Kidney (tissue), 14 donors: ENCODE results near the gene ALK. TPM values are rescaled to one million over a fixed set of nuclear protein-coding genes. Genes with fewer than 3 reads are reported as not detected.

Experiments
- DNase-seq, 5 donors: peaks; one replicate each; pipeline ENCODE4 v3.0.0-alpha.2; 2013 to 2020
- FAIRE-seq: peaks from 2 replicates; lab custom pipeline; 2012; peaks lifted over from hg19 to GRCh38; lab: Jason Lieb, UNC
- H3K27ac ChIP-seq, 2 donors: one replicate each; pipeline ENCODE4 v1.7.0; 2013; ENCODE audit warnings: low read depth in 2 of 2, low read length in 2 of 2, inconsistent platforms in 1 of 2
- H3K27me3 ChIP-seq: one replicate; pipeline ENCODE4 v1.7.1; 2013; ENCODE audit warnings: low read length, inconsistent platforms; ENCODE audit not compliant: control insufficient read depth, insufficient read depth
- H3K36me3 ChIP-seq, 3 donors: one replicate each; pipeline versions ENCODE4 v1.7.0 to v1.7.1; 2013; ENCODE audit warnings: low read length in 3 of 3, control low read depth in 1 of 3, inconsistent platforms in 1 of 3; ENCODE audit not compliant: insufficient read depth in 3 of 3, control insufficient read depth in 2 of 3
- H3K4me1 ChIP-seq, 3 donors: one replicate each; pipeline versions ENCODE4 v1.7.0 to v1.7.1; 2013; ENCODE audit warnings: low read length in 3 of 3, inconsistent platforms in 1 of 3, low read depth in 1 of 3; ENCODE audit not compliant: control insufficient read depth in 2 of 3, insufficient read depth in 2 of 3
- H3K4me3 ChIP-seq, 3 donors: one replicate each; pipeline versions ENCODE4 v1.7.0 to v1.8.1; 2013; ENCODE audit warnings: low read length in 3 of 3, control low read depth in 1 of 3, inconsistent platforms in 1 of 3
- H3K9ac ChIP-seq, 3 donors: one replicate each; pipeline versions ENCODE4 v1.7.0 to v1.7.1; 2013; ENCODE audit warnings: low read length in 3 of 3, control low read depth in 1 of 3, inconsistent platforms in 1 of 3
- H3K9me3 ChIP-seq, 3 donors: one replicate each; pipeline versions ENCODE4 v1.7.0 to v1.7.1; 2013; ENCODE audit warnings: low read length in 3 of 3, control low read depth in 1 of 3, inconsistent platforms in 1 of 3; ENCODE audit not compliant: control insufficient read depth in 2 of 3, insufficient read depth in 1 of 3
- intact Hi-C: fragments of 100-400 bp; cut with DNase I; formaldehyde crosslinking; loops from one replicate; pipeline ENCODE4 v1.11.1; 2022
- polyA plus RNA-seq: library from polyadenylated mRNA; stranded (reverse); fragments of 350-450 nt; fragmentation: Illumina TruSeq; extraction: RNeasy Lipid Tissue Mini Kit (QIAGEN cat#74804); gene quantifications from one replicate; pipeline ENCODE4 v1.2.3, GENCODE V29; 2014; ENCODE audit warnings: low read depth, low replicate concordance; ENCODE audit not compliant: insufficient read depth
- total RNA-seq: library from RNA; stranded (reverse); fragmentation: NEBNext Ultra II Directional; extraction: Animal tissue kit (Norgen Biotek cat#: 25700); gene quantifications from one replicate; pipeline ENCODE4 v1.2.1, GENCODE V29; 2021
- TF ChIP-seq, protein P1 (sequence below): IDR thresholded peaks from 3 replicates; pipeline ENCODE4 v1.5.1; 2012; ENCODE audit warnings: mild to moderate bottlenecking, moderate library complexity, borderline replicate concordance; ENCODE audit not compliant: insufficient read depth; ENCODE audit errors: extremely low read depth
- donor health status: control.
- donor health status: control.
- donor health status: control.
- donor health status: control.
- donor health status: control.
- donor health status: DM: yes; HTN: yes; CAD: no.
- donor health status: Normal renal cell carcinoma (clear cell type).

The ALK gene
- total and polyA plus RNA-seq, 2 donors from 2014 or later, result 0.13 TPM; not detected in 1

GRCh38 chr2:29559578-29559977, 361.8 kb downstream of the ALK start:
- Histone ChIP-seq H3K27me3 (no peaks in the 10 kb centered on the region), H3K4me3 (no peak overlapping the region), H3K9me3 (no peaks in the 10 kb centered on the region), H3K9ac (no peak overlapping the region), H3K36me3 (no peaks in the 10 kb centered on the region), H3K4me1 (no peaks in the 10 kb centered on the region), H3K27ac (no peak overlapping the region)
- DNase-seq (no peak), FAIRE-seq (no peak)
- intact Hi-C loops, result no loop called here
- TF ChIP-seq, protein P1, sequence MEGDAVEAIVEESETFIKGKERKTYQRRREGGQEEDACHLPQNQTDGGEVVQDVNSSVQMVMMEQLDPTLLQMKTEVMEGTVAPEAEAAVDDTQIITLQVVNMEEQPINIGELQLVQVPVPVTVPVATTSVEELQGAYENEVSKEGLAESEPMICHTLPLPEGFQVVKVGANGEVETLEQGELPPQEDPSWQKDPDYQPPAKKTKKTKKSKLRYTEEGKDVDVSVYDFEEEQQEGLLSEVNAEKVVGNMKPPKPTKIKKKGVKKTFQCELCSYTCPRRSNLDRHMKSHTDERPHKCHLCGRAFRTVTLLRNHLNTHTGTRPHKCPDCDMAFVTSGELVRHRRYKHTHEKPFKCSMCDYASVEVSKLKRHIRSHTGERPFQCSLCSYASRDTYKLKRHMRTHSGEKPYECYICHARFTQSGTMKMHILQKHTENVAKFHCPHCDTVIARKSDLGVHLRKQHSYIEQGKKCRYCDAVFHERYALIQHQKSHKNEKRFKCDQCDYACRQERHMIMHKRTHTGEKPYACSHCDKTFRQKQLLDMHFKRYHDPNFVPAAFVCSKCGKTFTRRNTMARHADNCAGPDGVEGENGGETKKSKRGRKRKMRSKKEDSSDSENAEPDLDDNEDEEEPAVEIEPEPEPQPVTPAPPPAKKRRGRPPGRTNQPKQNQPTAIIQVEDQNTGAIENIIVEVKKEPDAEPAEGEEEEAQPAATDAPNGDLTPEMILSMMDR, result no peak

DNA sequence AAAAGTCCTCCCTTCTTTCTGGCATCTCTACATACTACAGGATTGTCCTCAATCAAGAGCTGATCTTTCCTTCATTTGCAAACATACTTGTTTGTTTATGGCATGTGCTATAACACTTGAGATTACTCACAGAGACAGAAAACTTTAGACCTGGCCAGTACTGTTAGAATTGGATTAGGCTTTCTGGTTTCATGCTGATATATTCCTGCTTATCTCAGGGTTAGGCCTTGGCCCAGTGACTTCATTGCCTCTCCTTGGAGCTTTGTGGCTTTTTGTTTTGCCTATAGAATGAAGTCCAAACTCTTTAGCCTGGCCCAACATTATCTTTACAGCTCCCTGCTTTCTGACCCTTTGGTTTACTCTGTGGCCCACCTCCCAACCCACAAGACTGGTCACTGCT, 363.3 kb downstream of the ALK start:
- TF ChIP-seq, protein P1, result no peak
- intact Hi-C loops, result no loop called here
- no peak overlapping the region for H3K9ac ChIP-seq
- DNase-seq, result no peak
- no peaks in the 10 kb centered on the region for H3K4me1 ChIP-seq
- H3K27ac ChIP-seq, result no peak overlapping the region
- no peak overlapping the region for H3K4me3 ChIP-seq
- no peaks in the 10 kb centered on the region for H3K36me3 ChIP-seq
- H3K9me3 ChIP-seq, result no peaks in the 10 kb centered on the region
- no peak for FAIRE-seq
- H3K27me3 ChIP-seq, result no peaks in the 10 kb centered on the region

DNA sequence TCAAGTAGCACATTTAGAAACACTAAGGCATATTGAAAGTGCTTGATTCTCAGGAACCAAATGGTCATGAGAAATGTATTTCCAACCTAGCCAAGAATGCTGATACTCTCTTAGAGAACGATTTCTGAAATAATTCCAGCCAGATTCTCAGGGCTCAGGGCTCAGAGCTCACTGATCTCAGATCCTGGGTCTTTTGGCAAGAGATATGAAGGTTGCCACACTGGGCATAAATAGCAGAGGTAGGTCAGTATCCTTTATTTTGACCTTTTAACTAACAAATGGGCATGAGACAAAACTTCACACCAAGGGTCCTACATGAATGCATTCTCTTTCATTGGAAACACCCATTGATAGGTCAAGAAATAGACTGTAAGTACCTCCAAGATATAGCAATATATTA, 364.1 kb downstream of the ALK start:
- Histone ChIP-seq H3K4me1 (no peaks in the 10 kb centered on the region), H3K9me3 (no peaks in the 10 kb centered on the region), H3K27ac (no peak overlapping the region), H3K4me3 (no peak overlapping the region), H3K9ac (no peak overlapping the region), H3K27me3 (no peaks in the 10 kb centered on the region), H3K36me3 (no peaks in the 10 kb centered on the region)
- no peak for FAIRE-seq
- intact Hi-C loops, result no loop called here
- TF ChIP-seq, protein P1, result no peak
- no peak for DNase-seq

GRCh38 chr2:29549069-29549380, 372.4 kb downstream of the ALK start:
- FAIRE-seq (no peak), DNase-seq (no peak)
- TF ChIP-seq, protein P1, result no peak
- Histone ChIP-seq H3K4me3 (no peak overlapping the region), H3K27me3 (no peaks in the 10 kb centered on the region), H3K36me3 (no peaks in the 10 kb centered on the region), H3K9me3 (no peaks in the 10 kb centered on the region), H3K4me1 (no peaks in the 10 kb centered on the region), H3K27ac (no peak overlapping the region), H3K9ac (no peak overlapping the region)
- intact Hi-C loops, result no loop called here
